Endothelial cell of umbilical vein (primary cell): ENCODE data around the gene FCGR3B. TPM values are rescaled to one million over a fixed set of nuclear protein-coding genes. Genes with fewer than 3 reads are reported as not detected.
"Not testable (repeated sequence)": the region's sequence is repeated elsewhere in the genome, so short reads cannot be mapped to it uniquely, and the experiment has no call there.

ENCODE experiments used
- BruUV-seq: library from RNA; stranded (reverse); fragments of 400-500 nt; replicated peaks from 2 replicates; lab custom pipeline; 2021; lab: Mats Ljungman, UMichigan
- CTCF ChIA-PET: fragments of 300-600, 350-600 bp; sonication (Branson Sonifier 250); formaldehyde crosslinking; loops from one replicate; lab custom pipeline; 2021; ENCODE audit warnings: antibody characterized with exemption, inconsistent platforms; lab: Charles Lee
- POLR2A ChIA-PET: fragments of 300-600, 350-600 bp; sonication (Branson Sonifier 250); formaldehyde crosslinking; loops from one replicate; lab custom pipeline; 2021; ENCODE audit warnings: antibody characterized with exemption, inconsistent platforms; lab: Charles Lee
- DNase-seq: peaks from one replicate; pipeline ENCODE4 v3.0.0-alpha.2; 2011; ENCODE audit warnings: low read depth, low spot score
- FAIRE-seq: peaks from 2 replicates; lab custom pipeline; 2011; peaks lifted over from hg19 to GRCh38; lab: Jason Lieb, UNC
- H2AFZ ChIP-seq: 2 replicates; pipeline ENCODE4 v1.6.0; 2012; ENCODE audit warnings: low read depth, low read length, control low read depth, inconsistent platforms
- H3K27ac ChIP-seq: 2 replicates; pipeline ENCODE4 v1.5.1; 2011; ENCODE audit warnings: low read depth, mild to moderate bottlenecking, control low read depth, low read length, moderate library complexity; ENCODE audit not compliant: insufficient read depth
- H3K27me3 ChIP-seq, 2 experiments: 2 replicates each; pipeline versions ENCODE4 v1.6.0 to v1.6.1; 2011; ENCODE audit warnings: low read length in 2 of 2, mixed read lengths in 1 of 2; ENCODE audit not compliant: control insufficient read depth in 2 of 2, insufficient read depth in 2 of 2
- H3K36me3 ChIP-seq, 2 experiments: 2 replicates in 1 of 2; 3 replicates in 1 of 2; pipeline ENCODE4 v1.5.1; 2011; ENCODE audit warnings: low read length in 2 of 2, mild to moderate bottlenecking in 1 of 2, moderate library complexity in 1 of 2; ENCODE audit not compliant: control insufficient read depth in 2 of 2, insufficient read depth in 2 of 2; ENCODE audit errors: extremely low read depth in 1 of 2
- H3K4me1 ChIP-seq: 3 replicates; pipeline ENCODE4 v1.5.1; 2011; ENCODE audit warnings: mild to moderate bottlenecking, low read length; ENCODE audit not compliant: control insufficient read depth, insufficient read depth; ENCODE audit errors: extremely low read depth
- H3K4me2 ChIP-seq: 2 replicates; pipeline ENCODE4 v1.6.1; 2011; ENCODE audit warnings: low read length, control low read depth, mixed read lengths; ENCODE audit not compliant: insufficient read depth
- H3K4me3 ChIP-seq, 3 experiments: fragments of 200-600 bp in 1 of 3; sonication (generic), shearing (Covaris generic) in 1 of 3; replicated peaks in 1 of 3; 2 replicates each; pipeline ENCODE4 v1.5.1; 2011 to 2016; ENCODE audit warnings: control low read depth in 3 of 3, low read length in 3 of 3, mild to moderate bottlenecking in 2 of 3, inconsistent platforms in 1 of 3, low read depth in 1 of 3, moderate library complexity in 1 of 3; ENCODE audit not compliant: insufficient read depth in 1 of 3
- H3K79me2 ChIP-seq: 2 replicates; pipeline ENCODE4 v1.6.0; 2012; ENCODE audit warnings: low read length, inconsistent platforms; ENCODE audit not compliant: control insufficient read depth, insufficient read depth
- H3K9ac ChIP-seq: replicated peaks from 2 replicates; pipeline ENCODE3; 2011; ENCODE audit warnings: low read length, control low read depth; ENCODE audit not compliant: insufficient read depth; ENCODE audit errors: extremely low read depth
- H3K9me1 ChIP-seq: replicated peaks from 3 replicates; pipeline ENCODE4 v1.6.0; 2011; ENCODE audit warnings: mild to moderate bottlenecking, low read length; ENCODE audit not compliant: control insufficient read depth, insufficient read depth; ENCODE audit errors: extremely low read depth
- H3K9me3 ChIP-seq: replicated peaks from 2 replicates; pipeline ENCODE4 v1.5.1; 2012; ENCODE audit warnings: low read length, inconsistent platforms; ENCODE audit not compliant: control insufficient read depth, insufficient read depth
- H4K20me1 ChIP-seq: replicated peaks from 2 replicates; pipeline ENCODE3; 2011; ENCODE audit warnings: mild to moderate bottlenecking, low read length; ENCODE audit not compliant: control insufficient read depth, insufficient read depth; ENCODE audit errors: extremely low read depth
- EZH2 ChIP-seq: IDR thresholded peaks from 2 replicates; pipeline ENCODE4 v1.6.1; 2012; ENCODE audit warnings: borderline replicate concordance, low read depth, mild to moderate bottlenecking, moderate library complexity, low read length, inconsistent platforms; ENCODE audit not compliant: severe bottlenecking
- MYC ChIP-seq: IDR thresholded peaks from one replicate; pipeline ENCODE4 v1.6.1; 2011; ENCODE audit warnings: mild to moderate bottlenecking, low read depth, low read length
- dilution Hi-C: fragments of 300-500 bp; cut with MboI; formaldehyde crosslinking; loops from one replicate; pipeline ENCODE4 v1.15.0; 2019; ENCODE audit warnings: low sequenced_read_pairs; ENCODE audit not compliant: extremely low pct_ligation_motif_present
- intact Hi-C: fragments of 100-400 bp; cut with micrococcal nuclease; formaldehyde crosslinking; loops from one replicate; pipeline ENCODE4 v1.10.0; 2022
- polyA plus RNA-seq, 4 experiments: library from polyadenylated mRNA; depleted of rRNA in 3 of 4; stranded (reverse) in 3 of 4; unstranded in 1 of 4; fragments of >200 nt; gene quantifications; 2 replicates each; pipeline versions ENCODE4 v1.2.1 to v1.2.3, GENCODE V29; 2011 to 2012; ENCODE audit warnings: missing spikeins in 1 of 4
- total RNA-seq: library from RNA; stranded (reverse); gene quantifications from 2 replicates; pipeline ENCODE4 v1.2.3, GENCODE V29; 2021
- TF ChIP-seq, protein P1 (sequence below), 2 donors: IDR thresholded peaks; 1 replicate in 1 of 2; 2 replicates in 1 of 2; pipeline ENCODE4 v1.5.1; 2011; ENCODE audit warnings: low read length in 2 of 2, mild to moderate bottlenecking in 2 of 2, moderate library complexity in 2 of 2, control low read depth in 1 of 2, inconsistent platforms in 1 of 2, low read depth in 1 of 2; ENCODE audit not compliant: insufficient read depth in 1 of 2; ENCODE audit errors: extremely low read depth in 1 of 2

FCGR3B gene
- total and polyA plus RNA-seq, 2 donors (not counting 3 experiments of a cell fraction or from before 2014, with no cell fraction given) = not detected

DNA sequence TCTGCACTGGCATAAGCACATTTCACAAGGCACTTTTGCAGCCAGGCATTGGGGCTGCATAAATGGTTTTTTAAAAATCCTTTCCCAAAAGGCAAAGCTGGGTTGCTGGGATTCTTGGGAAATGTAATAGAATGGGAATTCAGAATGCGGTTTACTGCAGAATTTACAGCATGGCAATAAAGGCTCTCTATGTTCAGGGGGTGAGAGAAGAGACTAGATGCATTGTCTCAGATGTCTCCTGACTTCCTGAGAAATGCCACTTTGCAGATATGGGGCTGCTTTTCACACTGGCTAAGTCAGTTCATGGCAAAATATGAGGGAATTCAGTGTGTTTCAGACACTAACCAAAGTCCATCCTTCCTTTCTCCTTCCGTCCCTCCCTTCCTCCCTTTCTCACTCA, 45.5 kb upstream of the FCGR3B start:
- Histone ChIP-seq H3K9me1 (no peaks in the 10 kb centered on the region), H3K4me3 (no peak overlapping the region), H3K79me2 (no peaks in the 10 kb centered on the region), H3K9me3 (no peaks in the 10 kb centered on the region), H3K27me3 (peaks cover 2 to 9% of the 10 kb centered on the region in 2 experiments), H3K36me3 (no peaks in the 10 kb centered on the region), H3K9ac (no peak overlapping the region), H4K20me1 (no peaks in the 10 kb centered on the region), H3K4me2 (no peak overlapping the region), H2AFZ (no peak overlapping the region), H3K27ac (no peak overlapping the region), H3K4me1 (no peaks in the 10 kb centered on the region)
- DNase-seq = no peak
- TF ChIP-seq, protein P1, sequence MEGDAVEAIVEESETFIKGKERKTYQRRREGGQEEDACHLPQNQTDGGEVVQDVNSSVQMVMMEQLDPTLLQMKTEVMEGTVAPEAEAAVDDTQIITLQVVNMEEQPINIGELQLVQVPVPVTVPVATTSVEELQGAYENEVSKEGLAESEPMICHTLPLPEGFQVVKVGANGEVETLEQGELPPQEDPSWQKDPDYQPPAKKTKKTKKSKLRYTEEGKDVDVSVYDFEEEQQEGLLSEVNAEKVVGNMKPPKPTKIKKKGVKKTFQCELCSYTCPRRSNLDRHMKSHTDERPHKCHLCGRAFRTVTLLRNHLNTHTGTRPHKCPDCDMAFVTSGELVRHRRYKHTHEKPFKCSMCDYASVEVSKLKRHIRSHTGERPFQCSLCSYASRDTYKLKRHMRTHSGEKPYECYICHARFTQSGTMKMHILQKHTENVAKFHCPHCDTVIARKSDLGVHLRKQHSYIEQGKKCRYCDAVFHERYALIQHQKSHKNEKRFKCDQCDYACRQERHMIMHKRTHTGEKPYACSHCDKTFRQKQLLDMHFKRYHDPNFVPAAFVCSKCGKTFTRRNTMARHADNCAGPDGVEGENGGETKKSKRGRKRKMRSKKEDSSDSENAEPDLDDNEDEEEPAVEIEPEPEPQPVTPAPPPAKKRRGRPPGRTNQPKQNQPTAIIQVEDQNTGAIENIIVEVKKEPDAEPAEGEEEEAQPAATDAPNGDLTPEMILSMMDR (IDR thresholded peaks at IDR 0.05; ENCODE audit: extremely low read depth in 1 of 2, insufficient read depth in 1 of 2, low read depth in 1 of 2, low read length in 2 of 2) = no peak
- TF ChIP-seq EZH2 (no peak), MYC (no peak)
- ChIA-PET POLR2A (no interaction called here), CTCF (no interaction called here)
- BruUV-seq = no TSS peak
- intact Hi-C loops (no loop called here), dilution Hi-C loops (no loop called here)
- FAIRE-seq = no peak

DNA sequence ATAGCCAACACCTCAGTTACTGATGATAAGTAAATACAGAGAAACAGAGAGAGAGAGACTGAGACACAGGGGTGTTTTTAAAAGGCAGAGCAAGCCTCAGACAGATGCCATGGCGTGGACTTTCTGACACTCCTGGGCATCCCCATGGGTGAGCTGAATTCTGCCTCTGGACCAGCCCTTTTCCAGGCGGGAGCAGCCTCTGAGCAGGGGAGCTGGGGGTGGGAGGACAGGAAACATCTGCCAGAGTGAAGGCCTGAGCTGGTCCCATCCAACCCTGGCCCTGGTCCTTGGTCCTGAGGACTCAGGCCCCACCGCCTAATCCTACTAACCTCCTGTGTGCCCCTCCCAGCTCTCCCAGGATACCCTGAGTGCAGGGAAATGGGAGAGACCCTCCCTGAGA, 43.9 kb upstream of the FCGR3B start:
- H4K20me1 ChIP-seq, dilution Hi-C loops, BruUV-seq, H3K4me2 ChIP-seq, H2AFZ ChIP-seq, CTCF ChIA-PET, DNase-seq, H3K27ac ChIP-seq, intact Hi-C loops, H3K36me3 ChIP-seq, POLR2A ChIA-PET, H3K79me2 ChIP-seq, H3K9ac ChIP-seq, H3K4me1 ChIP-seq, H3K9me3 ChIP-seq, H3K4me3 ChIP-seq, FAIRE-seq, H3K9me1 ChIP-seq, H3K27me3 ChIP-seq: not testable (repeated sequence)

DNA sequence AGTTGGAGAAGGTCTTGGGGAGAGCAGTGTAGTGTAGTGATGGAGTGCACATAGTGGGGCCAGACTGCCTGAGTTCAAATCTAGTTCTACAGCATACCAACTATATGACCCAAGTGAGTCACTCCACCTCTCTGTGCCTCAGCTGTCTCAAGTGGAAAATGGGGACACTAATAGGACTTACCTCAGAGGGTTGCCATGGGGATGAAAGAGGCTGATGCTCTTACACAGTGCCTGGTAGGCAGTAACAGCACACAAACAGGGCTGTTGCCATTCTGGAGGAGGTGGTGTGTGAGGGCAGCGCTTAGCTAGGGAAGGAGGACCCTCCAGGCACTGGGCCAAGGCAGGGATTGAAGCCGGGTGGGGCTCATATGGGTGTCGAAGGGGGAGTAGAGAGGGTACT, 43.5 kb upstream of the FCGR3B start:
- H3K4me1 ChIP-seq, H3K4me2 ChIP-seq, intact Hi-C loops, H3K27ac ChIP-seq, dilution Hi-C loops, DNase-seq, H4K20me1 ChIP-seq, H3K27me3 ChIP-seq, H3K9me1 ChIP-seq, H3K9ac ChIP-seq, FAIRE-seq, BruUV-seq, H3K4me3 ChIP-seq, POLR2A ChIA-PET, H3K79me2 ChIP-seq, H2AFZ ChIP-seq, H3K9me3 ChIP-seq, H3K36me3 ChIP-seq, CTCF ChIA-PET: not testable (repeated sequence)
